Mesendoderm (in vitro differentiated cells): Measurements from ENCODE around the gene LRRC47.

Source experiments
- DNase-seq: peaks from one replicate; pipeline ENCODE4 v3.0.0; 2013
- H2AK5ac ChIP-seq: 2 replicates; pipeline ENCODE4 v1.6.1; 2013; ENCODE audit warnings: low read length, inconsistent platforms
- H2BK120ac ChIP-seq: 2 replicates; pipeline ENCODE4 v1.6.1; 2013; ENCODE audit warnings: low read depth, mild to moderate bottlenecking, low read length, moderate library complexity, mixed read lengths
- H2BK15ac ChIP-seq: replicated peaks from 2 replicates; pipeline ENCODE4 v1.6.1; 2013; ENCODE audit warnings: low read depth, mild to moderate bottlenecking, moderate library complexity
- H2BK5ac ChIP-seq: 2 replicates; pipeline ENCODE4 v1.6.1; 2013; ENCODE audit warnings: low read length, inconsistent platforms
- H3K18ac ChIP-seq: 2 replicates; pipeline ENCODE4 v1.6.1; 2013; ENCODE audit warnings: mild to moderate bottlenecking, low read length, mixed read lengths
- H3K23ac ChIP-seq: one replicate; pipeline ENCODE4 v1.6.1; 2013; ENCODE audit warnings: low read length
- H3K27ac ChIP-seq: 2 replicates; pipeline ENCODE4 v1.5.1; 2013; ENCODE audit warnings: low read depth, mild to moderate bottlenecking, inconsistent platforms, low read length, moderate library complexity
- H3K27me3 ChIP-seq: 2 replicates; pipeline ENCODE4 v1.6.1; 2013; ENCODE audit warnings: low read length, control low read depth, mild to moderate bottlenecking, inconsistent platforms; ENCODE audit not compliant: insufficient read depth, poor library complexity
- H3K36me3 ChIP-seq: 2 replicates; pipeline ENCODE4 v1.6.1; 2013; ENCODE audit warnings: low read length, inconsistent platforms; ENCODE audit not compliant: control insufficient read depth, insufficient read depth
- H3K4ac ChIP-seq: one replicate; pipeline ENCODE4 v1.6.1; 2013; ENCODE audit warnings: low read depth, mild to moderate bottlenecking, low read length, moderate library complexity
- H3K4me1 ChIP-seq: 2 replicates; pipeline ENCODE4 v1.6.1; 2013; ENCODE audit warnings: low read depth, low read length, inconsistent platforms; ENCODE audit not compliant: control insufficient read depth
- H3K4me2 ChIP-seq: 2 replicates; pipeline ENCODE4 v1.6.1; 2013; ENCODE audit warnings: low read length
- H3K4me3 ChIP-seq: 2 replicates; pipeline ENCODE4 v1.5.1; 2013; ENCODE audit warnings: mild to moderate bottlenecking, low read length
- H3K56ac ChIP-seq: one replicate; pipeline ENCODE4 v1.6.1; 2013; ENCODE audit warnings: low read length
- H3K79me1 ChIP-seq: 2 replicates; pipeline ENCODE4 v1.6.1; 2013; ENCODE audit warnings: low read length, inconsistent platforms
- H3K79me2 ChIP-seq: 2 replicates; pipeline ENCODE4 v1.6.1; 2013; ENCODE audit warnings: mild to moderate bottlenecking, low read length; ENCODE audit not compliant: control insufficient read depth, insufficient read depth
- H3K9ac ChIP-seq: 2 replicates; pipeline ENCODE4 v1.6.1; 2013; ENCODE audit warnings: low read length, inconsistent platforms
- H4K5ac ChIP-seq: one replicate; pipeline ENCODE4 v1.6.1; 2013; ENCODE audit warnings: low read length
- H4K8ac ChIP-seq: one replicate; pipeline ENCODE4 v1.6.1; 2013; ENCODE audit warnings: low read depth, mild to moderate bottlenecking, control low read depth, low read length, moderate library complexity
- WGBS: extraction: QIAGEN DNeasy Blood & Tissue Kit; methylation state at CpG from one replicate; pipeline ENCODE4 v1.1.7; 2013; ENCODE audit warnings: low lambda C conversion rate, missing lambda C conversion rate; ENCODE audit not compliant: insufficient coverage; ENCODE audit errors: extremely low coverage; 5-methylcytosine and 5-hydroxymethylcytosine counted together

LRRC47 gene

GRCh38 chr1:3837200-3837599 is 40.9 kb upstream of the LRRC47 start:
- H3K36me3 ChIP-seq, result peaks cover 5% of the 10 kb centered on the region
- no peak overlapping the region for H2BK120ac ChIP-seq
- H2BK5ac ChIP-seq, result no peak overlapping the region
- no peak overlapping the region for H3K4ac ChIP-seq
- no peak overlapping the region for H4K5ac ChIP-seq
- no peak overlapping the region for H3K23ac ChIP-seq
- H3K4me2 ChIP-seq, result no peak overlapping the region
- no peaks in the 10 kb centered on the region for H3K79me1 ChIP-seq
- H3K79me2 ChIP-seq, result no peaks in the 10 kb centered on the region
- no peak overlapping the region for H3K4me3 ChIP-seq
- H3K9ac ChIP-seq, result no peak overlapping the region
- no peak overlapping the region for H2BK15ac ChIP-seq
- no peak overlapping the region for H3K18ac ChIP-seq
- H3K27ac ChIP-seq, result no peak overlapping the region
- no peak overlapping the region for H4K8ac ChIP-seq
- DNase-seq, result no peak
- no peak overlapping the region for H2AK5ac ChIP-seq
- no peaks in the 10 kb centered on the region for H3K4me1 ChIP-seq
- WGBS, result no CpG with 5 or more reads among the region's 6 CpGs
- no peak overlapping the region for H3K56ac ChIP-seq
- no peaks in the 10 kb centered on the region for H3K27me3 ChIP-seq

DNA sequence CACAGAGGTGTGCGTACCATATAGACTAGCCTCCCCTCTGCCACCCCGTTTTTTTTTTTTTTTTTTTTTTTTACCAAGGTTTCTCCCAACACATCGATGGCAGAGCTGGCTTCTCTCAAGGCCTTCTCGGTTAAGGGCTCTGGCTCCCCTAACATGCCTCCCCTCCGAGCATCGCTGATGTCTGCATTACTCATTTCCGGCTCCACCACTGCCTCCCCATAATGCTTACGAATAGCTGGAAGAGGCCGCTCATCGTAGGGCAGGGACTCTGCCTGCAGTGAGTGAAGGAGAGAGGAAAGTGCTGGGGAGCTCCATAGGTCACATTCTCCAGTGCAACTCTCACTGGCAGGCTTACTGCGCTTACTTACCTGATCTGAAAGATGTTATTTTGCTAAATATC is 40.1 kb upstream of the LRRC47 start:
- Histone ChIP-seq H2BK120ac (no peak overlapping the region), H3K4me2 (no peak overlapping the region), H4K5ac (no peak overlapping the region), H3K27me3 (no peaks in the 10 kb centered on the region), H2BK5ac (no peak overlapping the region), H3K79me1 (no peaks in the 10 kb centered on the region), H3K23ac (no peak overlapping the region), H3K56ac (no peak overlapping the region), H3K4me3 (no peak overlapping the region), H3K18ac (no peak overlapping the region), H3K4me1 (no peaks in the 10 kb centered on the region), H3K79me2 (no peaks in the 10 kb centered on the region), H3K27ac (no peak overlapping the region), H3K9ac (no peak overlapping the region), H3K36me3 (peaks cover 5% of the 10 kb centered on the region), H4K8ac (no peak overlapping the region), H2AK5ac (no peak overlapping the region), H2BK15ac (no peak overlapping the region), H3K4ac (no peak overlapping the region)
- no CpG with 5 or more reads among the region's 11 CpGs for WGBS
- DNase-seq, result no peak

- DNase-seq, result no peak
- Histone ChIP-seq H3K79me1 (no peaks in the 10 kb centered on the region), H3K23ac (no peak overlapping the region), H3K4me2 (no peak overlapping the region), H2BK5ac (no peak overlapping the region), H4K8ac (no peak overlapping the region), H2AK5ac (no peak overlapping the region), H3K27ac (no peak overlapping the region), H3K4me3 (no peak overlapping the region), H3K36me3 (peaks cover 6% of the 10 kb centered on the region), H3K79me2 (no peaks in the 10 kb centered on the region), H3K4me1 (no peaks in the 10 kb centered on the region), H3K18ac (no peak overlapping the region), H3K27me3 (no peaks in the 10 kb centered on the region), H4K5ac (no peak overlapping the region), H3K9ac (no peak overlapping the region), H3K56ac (no peak overlapping the region), H2BK120ac (no peak overlapping the region), H3K4ac (no peak overlapping the region), H2BK15ac (no peak overlapping the region)
- WGBS, result no CpG with 5 or more reads among the region's 10 CpGs
Observed at GRCh38 chr1:3834701-3835100, 38.4 kb upstream of the LRRC47 start.

GRCh38 chr1:3831689-3832088 is 35.4 kb upstream of the LRRC47 start:
- no CpG with 5 or more reads among the region's 6 CpGs for WGBS
- no peaks in the 10 kb centered on the region for H3K79me2 ChIP-seq

DNA sequence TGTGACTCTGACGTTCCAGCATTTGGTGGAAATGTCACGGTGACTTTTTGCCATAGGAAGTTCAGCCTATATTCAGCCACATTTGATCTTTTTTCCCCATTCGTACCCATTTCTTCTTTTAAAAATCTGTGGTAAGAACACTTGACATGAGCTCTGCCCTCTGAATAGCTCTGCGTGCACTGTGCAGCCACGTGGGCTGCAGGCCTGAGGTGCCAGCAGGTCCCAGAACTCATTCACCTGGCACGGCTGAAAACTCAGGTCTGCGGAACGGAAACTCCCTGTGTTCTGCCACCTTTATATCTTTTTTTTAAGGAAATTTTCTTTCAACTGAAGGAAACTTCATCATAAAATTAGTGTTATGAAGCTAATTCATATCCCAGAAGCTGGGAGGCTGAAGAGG is 32.1 kb upstream of the LRRC47 start:
- Histone ChIP-seq H3K79me2 (no peaks in the 10 kb centered on the region), H2BK120ac (no peak overlapping the region), H3K27ac (no peak overlapping the region), H3K27me3 (no peaks in the 10 kb centered on the region), H2BK5ac (no peak overlapping the region), H3K23ac (no peak overlapping the region), H3K4me3 (no peak overlapping the region), H3K4me1 (no peaks in the 10 kb centered on the region), H3K56ac (no peak overlapping the region), H2AK5ac (no peak overlapping the region), H3K18ac (no peak overlapping the region), H3K4me2 (no peak overlapping the region), H3K36me3 (peaks cover 5% of the 10 kb centered on the region), H4K5ac (no peak overlapping the region), H3K9ac (no peak overlapping the region), H2BK15ac (no peak overlapping the region), H3K79me1 (no peaks in the 10 kb centered on the region), H4K8ac (no peak overlapping the region), H3K4ac (no peak overlapping the region)
- no CpG with 5 or more reads among the region's 8 CpGs for WGBS
- no peak for DNase-seq

More at GRCh38 chr1:3831689-3832088, 35.4 kb upstream of the LRRC47 start:
- no peaks in the 10 kb centered on the region for H3K79me1 ChIP-seq
- H2BK5ac ChIP-seq, result no peak overlapping the region
- H3K56ac ChIP-seq, result no peak overlapping the region
- H2BK15ac ChIP-seq, result no peak overlapping the region
- peaks cover 5% of the 10 kb centered on the region for H3K36me3 ChIP-seq
- no peak overlapping the region for H4K5ac ChIP-seq
- H3K27me3 ChIP-seq, result no peaks in the 10 kb centered on the region
- no peak overlapping the region for H2BK120ac ChIP-seq
- no peak overlapping the region for H3K4me2 ChIP-seq
- no peak overlapping the region for H3K9ac ChIP-seq
- no peak overlapping the region for H3K18ac ChIP-seq
- H3K23ac ChIP-seq, result no peak overlapping the region
- H4K8ac ChIP-seq, result no peak overlapping the region
- no peak for DNase-seq
- no peak overlapping the region for H2AK5ac ChIP-seq
- H3K4ac ChIP-seq, result no peak overlapping the region
- H3K27ac ChIP-seq, result no peak overlapping the region
- no peaks in the 10 kb centered on the region for H3K4me1 ChIP-seq
- H3K4me3 ChIP-seq, result no peak overlapping the region

GRCh38 chr1:3827813-3828307 is 31.6 kb upstream of the LRRC47 start:
- Histone ChIP-seq H3K4me2 (no peak overlapping the region), H3K18ac (no peak overlapping the region), H4K8ac (no peak overlapping the region), H3K79me2 (no peaks in the 10 kb centered on the region), H3K23ac (no peak overlapping the region), H3K79me1 (no peaks in the 10 kb centered on the region), H3K27ac (no peak overlapping the region), H2AK5ac (no peak overlapping the region), H3K27me3 (no peaks in the 10 kb centered on the region), H3K4me3 (no peak overlapping the region), H3K36me3 (peaks cover 5% of the 10 kb centered on the region), H3K9ac (no peak overlapping the region), H2BK15ac (no peak overlapping the region), H3K4ac (no peak overlapping the region), H2BK120ac (no peak overlapping the region), H4K5ac (no peak overlapping the region), H3K56ac (no peak overlapping the region), H3K4me1 (no peaks in the 10 kb centered on the region), H2BK5ac (no peak overlapping the region)
- WGBS, result no CpG with 5 or more reads among the region's 14 CpGs
- DNase-seq, result peak; percentile 53
